Body of pancreas (tissue), 4 donors: ENCODE data around the gene AUTS2.

Experiments
- CTCF ChIP-seq, 7 experiments: fragments of 450-650 bp in 4 of 7; fragments of 200-600 bp in 3 of 7; sonication (generic) in 3 of 7; IDR thresholded peaks; one replicate each; pipeline ENCODE4 v1.5.1; 2016 to 2019; ENCODE audit warnings: antibody characterized with exemption in 7 of 7
- POLR2A ChIP-seq, 3 donors: fragments of 450-650 bp; IDR thresholded peaks; one replicate each; pipeline ENCODE4 v1.6.1; 2016; ENCODE audit warnings: antibody characterized with exemption in 3 of 3, mild to moderate bottlenecking in 2 of 3

GRCh38 chr7:70313687-70314086 lies 715.4 kb downstream of the AUTS2 start:
- TF ChIP-seq POLR2A (IDR thresholded peaks at IDR 0.05) (no peak), CTCF (IDR thresholded peaks at IDR 0.05) (no peak)
